ENCODE results near the gene IGF1. TPM values are rescaled to one million over a fixed set of nuclear protein-coding genes. Genes with fewer than 3 reads are reported as not detected.

Gene IGF1
- total and polyA plus RNA-seq, 4 experiments from 2014 or later: not detected

- Mint-ChIP-seq H3K27ac (no peak overlapping the region), H3K4me3 (no peak overlapping the region), H3K36me3 (no peaks in the 10 kb centered on the region), H3K9me3 (peaks cover 0 to 2% (median 0%) of the 10 kb centered on the region in 8 donors), H3K4me1 (no peaks in the 10 kb centered on the region), H3K27me3 (peaks cover 3 to 4% of the 10 kb centered on the region in 2 donors)
- Histone ChIP-seq H3K27ac (ENCODE audit: low read depth, low read length) (no peak overlapping the region), H3K4me1 (ENCODE audit: insufficient read depth, low read length) (no peaks in the 10 kb centered on the region), H3K36me3 (ENCODE audit: insufficient read depth, low read length) (no peaks in the 10 kb centered on the region), H3K27me3 (ENCODE audit: insufficient read depth, low read length) (no peaks in the 10 kb centered on the region), H3K9me3 (ENCODE audit: control insufficient read depth in 1 of 2, low read length in 2 of 2) (no peaks in the 10 kb centered on the region), H3K4me3 (ENCODE audit: low read length in 2 of 2) (no peak overlapping the region)
- POLR2A ChIA-PET (ENCODE audit: partially characterized antibody): no interaction called here
- intact Hi-C loops (cut with micrococcal nuclease): no loop called here
- no peak for DNase-seq
- CTCF ChIA-PET (ENCODE audit: partially characterized antibody): no interaction called here
Measured at GRCh38 chr12:102406033-102406584, 74.3 kb downstream of the IGF1 start.

- H3K36me3 Mint-ChIP-seq: no peaks in the 10 kb centered on the region
- H3K4me1 Mint-ChIP-seq: no peaks in the 10 kb centered on the region
- no peak for DNase-seq
- H3K36me3 ChIP-seq (ENCODE audit: insufficient read depth, low read length): no peaks in the 10 kb centered on the region
- no peak overlapping the region for H3K27ac Mint-ChIP-seq
- H3K4me1 ChIP-seq (ENCODE audit: insufficient read depth, low read length): no peaks in the 10 kb centered on the region
- no peak overlapping the region for H3K4me3 Mint-ChIP-seq
- intact Hi-C loops (cut with micrococcal nuclease): no loop called here
- H3K27me3 Mint-ChIP-seq: peaks cover 0 to 3% of the 10 kb centered on the region in 2 donors
- POLR2A ChIA-PET (ENCODE audit: partially characterized antibody): no interaction called here
- CTCF ChIA-PET (ENCODE audit: partially characterized antibody): no interaction called here
- no peak overlapping the region for H3K4me3 ChIP-seq (ENCODE audit: low read length in 2 of 2)
- H3K9me3 ChIP-seq (ENCODE audit: control insufficient read depth in 1 of 2, low read length in 2 of 2): no peaks in the 10 kb centered on the region
- H3K9me3 Mint-ChIP-seq: peaks cover 0 to 2% (median 0%) of the 10 kb centered on the region in 8 donors
- no peaks in the 10 kb centered on the region for H3K27me3 ChIP-seq (ENCODE audit: insufficient read depth, low read length)
- H3K27ac ChIP-seq (ENCODE audit: low read depth, low read length): no peak overlapping the region
Measured at GRCh38 chr12:102401087-102401486, 79.3 kb downstream of the IGF1 start.

GRCh38 chr12:102399653-102400052 lies 80.7 kb downstream of the IGF1 start:
- POLR2A ChIA-PET (ENCODE audit: partially characterized antibody): no interaction called here
- intact Hi-C loops (cut with micrococcal nuclease): no loop called here
- CTCF ChIA-PET (ENCODE audit: partially characterized antibody): no interaction called here

GRCh38 chr12:102396276-102396675 lies 84.1 kb downstream of the IGF1 start:
- Histone ChIP-seq H3K4me1 (ENCODE audit: insufficient read depth, low read length) (no peaks in the 10 kb centered on the region), H3K27me3 (ENCODE audit: insufficient read depth, low read length) (no peaks in the 10 kb centered on the region), H3K27ac (ENCODE audit: low read depth, low read length) (no peak overlapping the region), H3K4me3 (ENCODE audit: low read length in 2 of 2) (no peak overlapping the region), H3K9me3 (ENCODE audit: control insufficient read depth in 1 of 2, low read length in 2 of 2) (no peaks in the 10 kb centered on the region), H3K36me3 (ENCODE audit: insufficient read depth, low read length) (no peaks in the 10 kb centered on the region)
- H3K27me3 Mint-ChIP-seq: peaks cover 0 to 2% of the 10 kb centered on the region in 2 donors
- H3K36me3 Mint-ChIP-seq: no peaks in the 10 kb centered on the region
- H3K4me3 Mint-ChIP-seq: no peak overlapping the region
- H3K9me3 Mint-ChIP-seq: peaks cover 0 to 3% (median 0%) of the 10 kb centered on the region in 8 donors
- H3K4me1 Mint-ChIP-seq: no peaks in the 10 kb centered on the region
- H3K27ac Mint-ChIP-seq: no peak overlapping the region
- CTCF ChIA-PET (ENCODE audit: partially characterized antibody): no interaction called here
- DNase-seq: no peak
- POLR2A ChIA-PET (ENCODE audit: partially characterized antibody): no interaction called here
- intact Hi-C loops (cut with micrococcal nuclease): no loop called here

More at GRCh38 chr12:102399653-102400052, 80.7 kb downstream of the IGF1 start:
- Histone ChIP-seq H3K4me3 (ENCODE audit: low read length in 2 of 2) (no peak overlapping the region), H3K36me3 (ENCODE audit: insufficient read depth, low read length) (no peaks in the 10 kb centered on the region), H3K9me3 (ENCODE audit: control insufficient read depth in 1 of 2, low read length in 2 of 2) (no peaks in the 10 kb centered on the region), H3K27me3 (ENCODE audit: insufficient read depth, low read length) (no peaks in the 10 kb centered on the region), H3K4me1 (ENCODE audit: insufficient read depth, low read length) (no peaks in the 10 kb centered on the region), H3K27ac (ENCODE audit: low read depth, low read length) (no peak overlapping the region)
- H3K9me3 Mint-ChIP-seq: peaks cover 0 to 4% (median 0%) of the 10 kb centered on the region in 8 donors
- no peaks in the 10 kb centered on the region for H3K4me1 Mint-ChIP-seq
- peaks cover 0 to 5% of the 10 kb centered on the region in 2 donors for H3K27me3 Mint-ChIP-seq
- no peak for DNase-seq
- no peak overlapping the region for H3K4me3 Mint-ChIP-seq
- no peaks in the 10 kb centered on the region for H3K36me3 Mint-ChIP-seq
- H3K27ac Mint-ChIP-seq: no peak overlapping the region

- no peaks in the 10 kb centered on the region for H3K4me1 ChIP-seq (ENCODE audit: insufficient read depth, low read length)
- H3K4me3 Mint-ChIP-seq: no peak overlapping the region
- no peaks in the 10 kb centered on the region for H3K36me3 ChIP-seq (ENCODE audit: insufficient read depth, low read length)
- POLR2A ChIA-PET (ENCODE audit: partially characterized antibody): no interaction called here
- H3K27me3 ChIP-seq (ENCODE audit: insufficient read depth, low read length): no peaks in the 10 kb centered on the region
- H3K4me3 ChIP-seq (ENCODE audit: low read length in 2 of 2): no peak overlapping the region
- no peak overlapping the region for H3K27ac Mint-ChIP-seq
- peaks cover 0 to 3% (median 0%) of the 10 kb centered on the region in 8 donors for H3K9me3 Mint-ChIP-seq
- intact Hi-C loops (cut with micrococcal nuclease): no loop called here
- H3K9me3 ChIP-seq (ENCODE audit: control insufficient read depth in 1 of 2, low read length in 2 of 2): no peaks in the 10 kb centered on the region
- no peak for DNase-seq
- no peaks in the 10 kb centered on the region for H3K36me3 Mint-ChIP-seq
- no peak overlapping the region for H3K27ac ChIP-seq (ENCODE audit: low read depth, low read length)
- H3K4me1 Mint-ChIP-seq: no peaks in the 10 kb centered on the region
- H3K27me3 Mint-ChIP-seq: peaks cover 0 to 2% of the 10 kb centered on the region in 2 donors
- CTCF ChIA-PET (ENCODE audit: partially characterized antibody): no interaction called here
Measured at GRCh38 chr12:102394200-102394599, 86.2 kb downstream of the IGF1 start.

- no peak for DNase-seq
- H3K4me1 ChIP-seq (ENCODE audit: insufficient read depth, low read length): no peaks in the 10 kb centered on the region
- H3K9me3 ChIP-seq (ENCODE audit: control insufficient read depth in 1 of 2, low read length in 2 of 2): no peaks in the 10 kb centered on the region
- H3K27ac ChIP-seq (ENCODE audit: low read depth, low read length): no peak overlapping the region
- intact Hi-C loops (cut with micrococcal nuclease): no loop called here
- H3K36me3 ChIP-seq (ENCODE audit: insufficient read depth, low read length): no peaks in the 10 kb centered on the region
- Mint-ChIP-seq H3K4me3 (no peak overlapping the region), H3K36me3 (no peaks in the 10 kb centered on the region), H3K4me1 (no peaks in the 10 kb centered on the region), H3K9me3 (peaks cover 0 to 4% (median 0%) of the 10 kb centered on the region in 8 donors), H3K27me3 (peaks cover 2 to 6% of the 10 kb centered on the region in 2 donors), H3K27ac (no peak overlapping the region)
- H3K4me3 ChIP-seq (ENCODE audit: low read length in 2 of 2): no peak overlapping the region
- CTCF ChIA-PET (ENCODE audit: partially characterized antibody): no interaction called here
- POLR2A ChIA-PET (ENCODE audit: partially characterized antibody): no interaction called here
- no peaks in the 10 kb centered on the region for H3K27me3 ChIP-seq (ENCODE audit: insufficient read depth, low read length)
Measured at GRCh38 chr12:102390068-102390467, 90.3 kb downstream of the IGF1 start.

GRCh38 chr12:102388469-102388868 lies 91.9 kb downstream of the IGF1 start:
- POLR2A ChIA-PET (ENCODE audit: partially characterized antibody): no interaction called here

GRCh38 chr12:102385343-102385742 lies 95.0 kb downstream of the IGF1 start:
- Histone ChIP-seq H3K4me3 (ENCODE audit: low read length in 2 of 2) (no peak overlapping the region), H3K27me3 (ENCODE audit: insufficient read depth, low read length) (no peaks in the 10 kb centered on the region), H3K36me3 (ENCODE audit: insufficient read depth, low read length) (no peaks in the 10 kb centered on the region), H3K9me3 (ENCODE audit: control insufficient read depth in 1 of 2, low read length in 2 of 2) (no peaks in the 10 kb centered on the region), H3K4me1 (ENCODE audit: insufficient read depth, low read length) (no peaks in the 10 kb centered on the region), H3K27ac (ENCODE audit: low read depth, low read length) (no peak overlapping the region)
- Mint-ChIP-seq H3K27ac (no peak overlapping the region), H3K27me3 (peaks cover 1 to 7% of the 10 kb centered on the region in 2 donors), H3K36me3 (no peaks in the 10 kb centered on the region), H3K4me1 (no peaks in the 10 kb centered on the region), H3K4me3 (no peak overlapping the region), H3K9me3 (peaks cover 0 to 17% (median 4%) of the 10 kb centered on the region in 8 donors)
- CTCF ChIA-PET (ENCODE audit: partially characterized antibody): no interaction called here
- DNase-seq: no peak
- POLR2A ChIA-PET (ENCODE audit: partially characterized antibody): no interaction called here
- intact Hi-C loops (cut with micrococcal nuclease): no loop called here

More at GRCh38 chr12:102388469-102388868, 91.9 kb downstream of the IGF1 start:
- DNase-seq: no peak
- CTCF ChIA-PET (ENCODE audit: partially characterized antibody): no interaction called here
- H3K27me3 Mint-ChIP-seq: peaks cover 1 to 7% of the 10 kb centered on the region in 2 donors
- no peaks in the 10 kb centered on the region for H3K4me1 Mint-ChIP-seq
- H3K27ac Mint-ChIP-seq: no peak overlapping the region
- no peak overlapping the region for H3K4me3 Mint-ChIP-seq
- H3K36me3 ChIP-seq (ENCODE audit: insufficient read depth, low read length): no peaks in the 10 kb centered on the region
- no peaks in the 10 kb centered on the region for H3K9me3 ChIP-seq (ENCODE audit: control insufficient read depth in 1 of 2, low read length in 2 of 2)
- no peaks in the 10 kb centered on the region for H3K36me3 Mint-ChIP-seq
- peaks cover 0 to 13% (median 3%) of the 10 kb centered on the region in 8 donors for H3K9me3 Mint-ChIP-seq
- H3K27me3 ChIP-seq (ENCODE audit: insufficient read depth, low read length): no peaks in the 10 kb centered on the region
- intact Hi-C loops (cut with micrococcal nuclease): no loop called here
- H3K27ac ChIP-seq (ENCODE audit: low read depth, low read length): no peak overlapping the region
- H3K4me3 ChIP-seq (ENCODE audit: low read length in 2 of 2): no peak overlapping the region
- no peaks in the 10 kb centered on the region for H3K4me1 ChIP-seq (ENCODE audit: insufficient read depth, low read length)
